HFF-Myc (cell line): Measurements from ENCODE around the gene NLRP8.
"Not testable (repeated sequence)": the region's sequence is repeated elsewhere in the genome, so short reads cannot be mapped to it uniquely, and the experiment has no call there.

Source experiments
- DNase-seq: peaks from one replicate; pipeline ENCODE4 v3.0.0-alpha.2; 2011; ENCODE audit warnings: low read depth; ENCODE audit errors: extremely low read depth
- H3K4me3 ChIP-seq: replicated peaks from 2 replicates; pipeline ENCODE4 v1.5.1; 2011; ENCODE audit warnings: low read depth, mild to moderate bottlenecking, control low read depth, low read length
- CTCF ChIP-seq: IDR thresholded peaks from 2 replicates; pipeline ENCODE4 v1.5.1; 2012; ENCODE audit warnings: mild to moderate bottlenecking, low read depth, low read length, control low read depth; ENCODE audit errors: missing control alignments

The NLRP8 gene

GRCh38 chr19:55935206-55935605, 12.4 kb upstream of the NLRP8 start:
- no peak for DNase-seq
- no peak overlapping the region for H3K4me3 ChIP-seq
- TF ChIP-seq CTCF = no peak

DNA sequence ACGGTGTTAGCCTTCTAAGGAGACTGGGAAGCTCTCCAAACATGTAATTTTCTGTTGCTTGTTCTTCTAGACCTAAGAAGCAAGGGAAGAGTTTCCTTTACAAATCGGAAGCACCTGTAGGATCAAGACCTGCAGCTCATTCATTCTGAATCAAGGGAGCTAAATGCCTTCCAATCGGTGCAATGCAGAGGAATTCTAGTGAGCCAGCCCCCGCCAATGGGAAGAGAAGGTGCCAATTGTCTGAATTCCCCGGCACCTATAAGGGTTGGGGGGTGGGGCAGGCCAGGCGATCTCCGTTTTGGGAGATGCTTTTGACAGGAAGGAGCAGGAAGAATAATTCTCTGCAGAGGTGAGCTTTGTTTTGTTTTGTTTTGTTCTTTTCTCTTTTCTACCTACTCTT, 8.4 kb upstream of the NLRP8 start:
- no peak for DNase-seq
- H3K4me3 ChIP-seq = no peak overlapping the region
- TF ChIP-seq CTCF = no peak

GRCh38 chr19:55940306-55940705, 7.3 kb upstream of the NLRP8 start:
- no peak for TF ChIP-seq CTCF
- DNase-seq = no peak
- no peak overlapping the region for H3K4me3 ChIP-seq

- DNase-seq, H3K4me3 ChIP-seq: not testable (repeated sequence)
Observed at GRCh38 chr19:55950566-55950965, 2.9 kb downstream of the NLRP8 start.

DNA sequence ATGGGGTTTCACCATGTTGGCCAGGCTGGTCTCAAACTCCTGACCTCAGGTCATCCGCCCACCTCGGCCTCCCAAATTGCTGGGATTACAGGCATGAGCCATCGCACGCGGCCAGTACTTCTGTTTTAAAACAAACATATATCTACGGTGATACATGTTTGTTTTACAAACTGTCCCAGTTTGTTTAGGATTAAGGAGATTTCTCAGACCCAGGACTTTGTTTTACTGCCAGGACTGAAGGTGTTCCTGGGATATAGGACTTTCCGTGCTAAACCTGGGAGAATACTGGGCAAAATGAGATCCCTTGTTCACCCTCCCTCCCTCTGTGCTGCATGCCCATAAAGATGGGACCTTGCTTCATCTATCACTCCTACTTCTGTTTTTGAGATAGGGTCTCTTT, 8.8 kb downstream of the NLRP8 start:
- H3K4me3 ChIP-seq = no peak overlapping the region
- TF ChIP-seq CTCF = no peak
- no peak for DNase-seq

DNA sequence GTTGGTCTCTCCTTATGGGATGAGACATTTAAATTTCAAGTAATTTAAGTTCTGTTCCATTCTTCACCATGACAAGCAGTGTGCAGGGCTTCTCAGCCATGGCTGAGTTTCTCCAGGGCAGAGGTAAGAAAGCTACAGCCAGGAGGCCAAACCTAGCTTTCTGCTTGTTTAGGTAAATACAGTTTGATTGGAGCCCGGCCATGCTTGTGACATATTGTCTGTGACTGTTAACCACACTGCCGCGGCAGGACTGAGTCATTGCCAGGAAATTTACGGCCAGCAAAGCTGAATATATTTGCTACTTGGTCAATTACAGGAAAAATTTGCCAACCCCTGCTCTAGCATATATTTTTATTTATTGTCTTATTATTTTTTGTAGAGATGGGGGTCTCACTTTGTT, 10.7 kb downstream of the NLRP8 start:
- no peak overlapping the region for H3K4me3 ChIP-seq
- TF ChIP-seq CTCF = no peak
- DNase-seq = no peak

- H3K4me3 ChIP-seq = no peak overlapping the region
- DNase-seq = no peak
- TF ChIP-seq CTCF = no peak
Observed at GRCh38 chr19:55959996-55960675, 12.5 kb downstream of the NLRP8 start.
